DMS153 treated with DMSO at 0.1 percent for 48 hours (cell line): ENCODE data around the gene GFPT1.

Experiments
- DNase-seq: peaks from one replicate; lab custom pipeline; 2025; ENCODE audit not compliant: unreplicated experiment; lab: John Stamatoyannopoulos, UW

Gene GFPT1

GRCh38 chr2:69292256-69292655 is 94.8 kb downstream of the GFPT1 start:
- no peak for DNase-seq

GRCh38 chr2:69291721-69292120 is 95.3 kb downstream of the GFPT1 start:
- DNase-seq = no peak

- no peak for DNase-seq
Measured at GRCh38 chr2:69291004-69291650, 95.9 kb downstream of the GFPT1 start.

GRCh38 chr2:69288429-69288828 is 98.6 kb downstream of the GFPT1 start:
- DNase-seq = no peak

GRCh38 chr2:69287544-69287943 is 99.5 kb downstream of the GFPT1 start:
- DNase-seq = no peak

GRCh38 chr2:69285379-69285894 is 101.6 kb downstream of the GFPT1 start:
- DNase-seq = no peak

- no peak for DNase-seq
Measured at GRCh38 chr2:69280796-69281412, 106.1 kb downstream of the GFPT1 start.

GRCh38 chr2:69279931-69280681 is 106.9 kb downstream of the GFPT1 start:
- DNase-seq = no peak

- DNase-seq = no peak
Measured at GRCh38 chr2:69279211-69279610, 107.8 kb downstream of the GFPT1 start.

- no peak for DNase-seq
Measured at GRCh38 chr2:69278366-69278765, 108.7 kb downstream of the GFPT1 start.

GRCh38 chr2:69275490-69275889 is 111.5 kb downstream of the GFPT1 start:
- no peak for DNase-seq

GRCh38 chr2:69272803-69273471 is 114.1 kb downstream of the GFPT1 start:
- DNase-seq = no peak

- DNase-seq = no peak
Measured at GRCh38 chr2:69271831-69272257, 115.2 kb downstream of the GFPT1 start.
